Endothelial cell (in vitro differentiated cells): ENCODE data around the gene SVIL. TPM values are rescaled to one million over a fixed set of nuclear protein-coding genes. Genes with fewer than 3 reads are reported as not detected.
"Not testable (repeated sequence)": the region's sequence is repeated elsewhere in the genome, so short reads cannot be mapped to it uniquely, and the experiment has no call there.

Experiments used
- DNase-seq: peaks from one replicate; pipeline ENCODE4 v3.0.0; 2021; ENCODE audit warnings: low spot score
- H3K27ac Mint-ChIP-seq: one replicate; pipeline ENCODE4 v1.8.0; 2021; ENCODE audit warnings: mixed read lengths, inconsistent platforms; ENCODE audit not compliant: unreplicated experiment
- H3K27me3 Mint-ChIP-seq: one replicate; pipeline ENCODE4 v1.8.0; 2021; ENCODE audit warnings: mild to moderate bottlenecking, moderate library complexity, mixed read lengths, inconsistent platforms; ENCODE audit not compliant: unreplicated experiment
- H3K36me3 Mint-ChIP-seq: one replicate; pipeline ENCODE4 v1.8.0; 2021; ENCODE audit warnings: mild to moderate bottlenecking, low read depth, mixed read lengths, inconsistent platforms; ENCODE audit not compliant: unreplicated experiment
- H3K4me1 Mint-ChIP-seq: one replicate; pipeline ENCODE4 v1.8.0; 2021; ENCODE audit warnings: mild to moderate bottlenecking, mixed read lengths, inconsistent platforms; ENCODE audit not compliant: unreplicated experiment
- H3K4me3 Mint-ChIP-seq: one replicate; pipeline ENCODE4 v1.8.0; 2021; ENCODE audit warnings: mild to moderate bottlenecking, mixed read lengths, inconsistent platforms; ENCODE audit not compliant: unreplicated experiment
- H3K9me3 Mint-ChIP-seq: one replicate; pipeline ENCODE4 v1.8.0; 2021; ENCODE audit warnings: mixed read lengths, inconsistent platforms; ENCODE audit not compliant: unreplicated experiment
- CTCF ChIP-seq: fragments of 200-600 bp; sonication (generic); IDR thresholded peaks from one replicate; pipeline ENCODE4 v1.5.0; 2021; ENCODE audit warnings: antibody characterized with exemption; ENCODE audit not compliant: unreplicated experiment
- total RNA-seq: library from RNA; stranded (reverse); fragmentation: NEBNext Ultra II Directional; extraction: Animal tissue kit (Norgen Biotek cat#: 25700); gene quantifications from one replicate; pipeline ENCODE4 v1.2.1, GENCODE V29; 2021; ENCODE audit not compliant: unreplicated experiment

Gene SVIL
- total RNA-seq, 1 donor from 2014 or later = 125 TPM

- DNase-seq = no peak
- Mint-ChIP-seq H3K9me3 (no peaks in the 10 kb centered on the region), H3K36me3 (peaks cover 37% of the 10 kb centered on the region), H3K4me3 (no peak overlapping the region), H3K4me1 (peaks cover 9% of the 10 kb centered on the region), H3K27me3 (no peaks in the 10 kb centered on the region), H3K27ac (no peak overlapping the region)
- no peak for TF ChIP-seq CTCF
Observed at GRCh38 chr10:29522918-29523317, 111.9 kb downstream of the SVIL start.

- no peak for TF ChIP-seq CTCF
- Mint-ChIP-seq H3K9me3 (no peaks in the 10 kb centered on the region), H3K36me3 (peaks cover 37% of the 10 kb centered on the region), H3K4me3 (no peak overlapping the region), H3K4me1 (peaks cover 9% of the 10 kb centered on the region), H3K27ac (no peak overlapping the region), H3K27me3 (no peaks in the 10 kb centered on the region)
- DNase-seq = no peak
Observed at GRCh38 chr10:29522061-29522855, 112.5 kb downstream of the SVIL start.

- no peak for TF ChIP-seq CTCF
- H3K27me3 Mint-ChIP-seq = no peaks in the 10 kb centered on the region
- no peak overlapping the region for H3K27ac Mint-ChIP-seq
- H3K36me3 Mint-ChIP-seq = peaks cover 39% of the 10 kb centered on the region
- no peak for DNase-seq
- H3K9me3 Mint-ChIP-seq = no peaks in the 10 kb centered on the region
- H3K4me1 Mint-ChIP-seq = peaks cover 9% of the 10 kb centered on the region
- H3K4me3 Mint-ChIP-seq = no peak overlapping the region
Observed at GRCh38 chr10:29519659-29520058, 115.1 kb downstream of the SVIL start.

GRCh38 chr10:29517352-29517923 lies 117.3 kb downstream of the SVIL start:
- Mint-ChIP-seq H3K27ac (no peak overlapping the region), H3K4me3 (no peak overlapping the region), H3K36me3 (peaks cover 26% of the 10 kb centered on the region), H3K9me3 (no peaks in the 10 kb centered on the region), H3K27me3 (no peaks in the 10 kb centered on the region), H3K4me1 (peaks cover 2% of the 10 kb centered on the region)
- peak; percentile 44 for DNase-seq
- peak; percentile 49 for TF ChIP-seq CTCF

GRCh38 chr10:29516309-29516932 lies 118.3 kb downstream of the SVIL start:
- not testable (repeated sequence) for DNase-seq, H3K9me3 Mint-ChIP-seq, H3K27ac Mint-ChIP-seq, H3K27me3 Mint-ChIP-seq, H3K4me3 Mint-ChIP-seq, H3K4me1 Mint-ChIP-seq
- peaks cover 22% of the 10 kb centered on the region for H3K36me3 Mint-ChIP-seq

GRCh38 chr10:29515879-29516278 lies 118.9 kb downstream of the SVIL start:
- not testable (repeated sequence) for H3K27ac Mint-ChIP-seq, H3K4me1 Mint-ChIP-seq, H3K27me3 Mint-ChIP-seq, H3K4me3 Mint-ChIP-seq, DNase-seq, H3K9me3 Mint-ChIP-seq
- peaks cover 20% of the 10 kb centered on the region for H3K36me3 Mint-ChIP-seq

- not testable (repeated sequence) for H3K27ac Mint-ChIP-seq, H3K27me3 Mint-ChIP-seq, DNase-seq, H3K9me3 Mint-ChIP-seq, H3K4me1 Mint-ChIP-seq, H3K4me3 Mint-ChIP-seq
- H3K36me3 Mint-ChIP-seq = peaks cover 16% of the 10 kb centered on the region
Observed at GRCh38 chr10:29515104-29515503, 119.7 kb downstream of the SVIL start.
